SK-N-SH treated with all-trans-retinoic acid at 6 μM for 48 hours (cell line): ENCODE measurements around the gene MTUS2.

Source experiments
- BACH2 ChIP-seq: fragments of 250-450 bp; sonication (Bioruptor Pico); IDR thresholded peaks from 2 replicates; pipeline ENCODE4 v1.9.0; 2021; ENCODE audit warnings: mild to moderate bottlenecking, borderline replicate concordance
- CSRNP3 ChIP-seq: fragments of 250-450 bp; sonication (Bioruptor Pico); IDR thresholded peaks from 2 replicates; pipeline ENCODE4 v1.5.1; 2021; ENCODE audit warnings: mild to moderate bottlenecking, moderate library complexity
- ESRRG ChIP-seq: fragments of 250-450 bp; sonication (Bioruptor Pico); IDR thresholded peaks from 2 replicates; pipeline ENCODE4 v1.6.1; 2021; ENCODE audit warnings: mild to moderate bottlenecking
- OSR1 ChIP-seq: fragments of 250-450 bp; sonication (Bioruptor Pico); IDR thresholded peaks from 2 replicates; pipeline ENCODE4 v1.8.0; 2022; ENCODE audit warnings: moderate library complexity, mild to moderate bottlenecking, inconsistent platforms
- PATZ1 ChIP-seq: fragments of 250-450 bp; sonication (Bioruptor Pico); IDR thresholded peaks from 2 replicates; pipeline ENCODE4 v1.8.0; 2020; ENCODE audit warnings: mild to moderate bottlenecking, moderate library complexity, borderline replicate concordance
- POU6F1 ChIP-seq: fragments of 250-450 bp; sonication (Bioruptor Pico); IDR thresholded peaks from 2 replicates; pipeline ENCODE4 v1.8.0; 2021; ENCODE audit warnings: low read depth, mild to moderate bottlenecking, moderate library complexity, borderline replicate concordance
- PPARA ChIP-seq: fragments of 250-450 bp; sonication (Bioruptor Pico); IDR thresholded peaks from 2 replicates; pipeline ENCODE4 v1.5.0; 2020; ENCODE audit warnings: mild to moderate bottlenecking, borderline replicate concordance
- RARB ChIP-seq: fragments of 250-450 bp; sonication (Bioruptor Pico); IDR thresholded peaks from 2 replicates; pipeline ENCODE4 v1.8.0; 2021; ENCODE audit warnings: mild to moderate bottlenecking, moderate library complexity
- SNAI2 ChIP-seq: fragments of 250-450 bp; sonication (Bioruptor Pico); IDR thresholded peaks from 2 replicates; pipeline ENCODE4 v1.5.0; 2020; ENCODE audit warnings: mild to moderate bottlenecking, moderate library complexity
- ZFP3 ChIP-seq: fragments of 250-450 bp; sonication (Bioruptor Pico); IDR thresholded peaks from 2 replicates; pipeline ENCODE4 v1.5.0; 2020; ENCODE audit warnings: mild to moderate bottlenecking, moderate library complexity
- ZFP30 ChIP-seq: fragments of 450-650 bp; formaldehyde crosslinking; IDR thresholded peaks from 2 replicates; pipeline ENCODE4 v1.5.0; 2022; ENCODE audit warnings: mild to moderate bottlenecking, moderate library complexity
- ZNF565 ChIP-seq: fragments of 450-650 bp; formaldehyde crosslinking; conservative IDR thresholded peaks from 2 replicates; pipeline ENCODE4 v1.5.0; 2020; ENCODE audit warnings: low read depth, mild to moderate bottlenecking, moderate library complexity

GRCh38 chr13:29195456-29195855 lies 375.3 kb downstream of the MTUS2 start:
- no peak for TF ChIP-seq CSRNP3
- TF ChIP-seq ZFP3 (CRISPR knock-in tag), result no peak
- TF ChIP-seq RARB (CRISPR knock-in tag), result no peak
- TF ChIP-seq POU6F1, result no peak
- TF ChIP-seq PATZ1 (CRISPR knock-in tag), result no peak
- no peak for TF ChIP-seq ZFP30 (CRISPR knock-in tag)
- no peak for TF ChIP-seq BACH2 (CRISPR knock-in tag)
- TF ChIP-seq SNAI2, result no peak
- no peak for TF ChIP-seq ZNF565 (CRISPR knock-in tag)
- no peak for TF ChIP-seq OSR1 (CRISPR knock-in tag)
- no peak for TF ChIP-seq ESRRG (CRISPR knock-in tag)
- TF ChIP-seq PPARA (CRISPR knock-in tag), result no peak
